Body of pancreas (tissue), 4 donors: ENCODE data around the gene FBXO42.

Experiments used
- CTCF ChIP-seq, 7 experiments: fragments of 450-650 bp in 4 of 7; fragments of 200-600 bp in 3 of 7; sonication (generic) in 3 of 7; IDR thresholded peaks; one replicate each; pipeline ENCODE4 v1.5.1; 2016 to 2019; ENCODE audit warnings: antibody characterized with exemption in 7 of 7
- POLR2A ChIP-seq, 3 donors: fragments of 450-650 bp; IDR thresholded peaks; one replicate each; pipeline ENCODE4 v1.6.1; 2016; ENCODE audit warnings: antibody characterized with exemption in 3 of 3, mild to moderate bottlenecking in 2 of 3

GRCh38 chr1:16249596-16250241, 102.6 kb downstream of the FBXO42 start:
- TF ChIP-seq POLR2A (IDR thresholded peaks at IDR 0.05) (no peak), CTCF (IDR thresholded peaks at IDR 0.05) (no peak)
